Right lobe of liver (tissue), 6 donors: ENCODE results near the gene SLC6A11. TPM values are rescaled to one million over a fixed set of nuclear protein-coding genes. Genes with fewer than 3 reads are reported as not detected.

Experiments used
- ATAC-seq, 4 donors: fragments of 200-7000 bp; cut with Tn5 transposase; one replicate each; pipeline ENCODE4 v1.9.1; 2020; ENCODE audit warnings: mild to moderate bottlenecking in 4 of 4, moderate library complexity in 4 of 4
- DNase-seq, 3 donors: peaks; one replicate each; pipeline ENCODE4 v3.0.0-alpha.2; 2020
- H3K27ac ChIP-seq, 3 donors: fragments of 200-600 bp; one replicate each; pipeline ENCODE4 v1.8.0; 2022
- H3K27me3 ChIP-seq, 2 donors: fragments of 200-600 bp; one replicate each; pipeline ENCODE4 v1.8.0; 2022
- H3K36me3 ChIP-seq, 4 donors: fragments of 200-600 bp; sonication (generic) in 1 of 4; one replicate each; pipeline versions ENCODE4 v1.5.1 to v1.8.0; 2017 to 2022; ENCODE audit warnings: control low read depth in 1 of 4
- H3K4me1 ChIP-seq, 4 donors: fragments of 200-600 bp; sonication (generic) in 1 of 4; one replicate each; pipeline versions ENCODE4 v1.5.1 to v1.8.0; 2017 to 2022; ENCODE audit warnings: control low read depth in 1 of 4
- H3K4me3 ChIP-seq, 3 donors: fragments of 200-600 bp; one replicate each; pipeline ENCODE4 v1.8.0; 2022
- H3K9me3 ChIP-seq, 4 donors: fragments of 200-600 bp; sonication (generic) in 1 of 4; one replicate each; pipeline versions ENCODE4 v1.5.1 to v1.8.0; 2017 to 2022; ENCODE audit warnings: control low read depth in 1 of 4
- POLR2A ChIP-seq: fragments of 450-650 bp; IDR thresholded peaks from one replicate; pipeline ENCODE4 v1.6.1; 2017; ENCODE audit warnings: antibody characterized with exemption, mild to moderate bottlenecking
- WGBS: methylation state at CpG from one replicate; pipeline ENCODE4 v1.1.6; 2018; ENCODE audit warnings: low coverage, low lambda C conversion rate; ENCODE audit not compliant: insufficient coverage; ENCODE audit errors: missing lambda C conversion rate; 5-methylcytosine and 5-hydroxymethylcytosine counted together
- intact Hi-C, 2 donors: fragments of 100-400 bp; cut with DNase I; formaldehyde crosslinking; loops; one replicate each; pipeline versions ENCODE4 v1.11.2 to v1.14.1; 2022
- total RNA-seq, 6 experiments: library from RNA; depleted of rRNA in 2 of 6; stranded (reverse); fragments of >200 nt in 2 of 6; fragmentation: NEBNext Ultra II Directional in 3 of 6; extraction: Animal tissue kit (Norgen Biotek cat#: 25700) in 3 of 6; gene quantifications; one replicate each; pipeline versions ENCODE4 v1.1.0 to v1.2.4, GENCODE V29; 2016 to 2023
- TF ChIP-seq, protein P1 (sequence below), 4 donors: fragments of 200-600 bp in 3 of 4; fragments of 450-650 bp in 1 of 4; IDR thresholded peaks; one replicate each; pipeline versions ENCODE4 v1.5.1 to v1.8.0; 2016 to 2022; ENCODE audit warnings: antibody characterized with exemption in 4 of 4, mild to moderate bottlenecking in 2 of 4
- donor health status: DM: no; HTN: yes; CAD: no.
- donor health status: DM: no; HTN: no; CAD: no.
- donor health status: DM: no; HTN: no; CAD: no.
- donor health status: DM: no; HTN: yes; CAD: no.
- donor health status: DM: no; HTN: yes; CAD: no.

SLC6A11 gene
- total RNA-seq, 6 experiments from 2014 or later: 0.06 to 0.42 (median 0.12) TPM; not detected in 1

DNA sequence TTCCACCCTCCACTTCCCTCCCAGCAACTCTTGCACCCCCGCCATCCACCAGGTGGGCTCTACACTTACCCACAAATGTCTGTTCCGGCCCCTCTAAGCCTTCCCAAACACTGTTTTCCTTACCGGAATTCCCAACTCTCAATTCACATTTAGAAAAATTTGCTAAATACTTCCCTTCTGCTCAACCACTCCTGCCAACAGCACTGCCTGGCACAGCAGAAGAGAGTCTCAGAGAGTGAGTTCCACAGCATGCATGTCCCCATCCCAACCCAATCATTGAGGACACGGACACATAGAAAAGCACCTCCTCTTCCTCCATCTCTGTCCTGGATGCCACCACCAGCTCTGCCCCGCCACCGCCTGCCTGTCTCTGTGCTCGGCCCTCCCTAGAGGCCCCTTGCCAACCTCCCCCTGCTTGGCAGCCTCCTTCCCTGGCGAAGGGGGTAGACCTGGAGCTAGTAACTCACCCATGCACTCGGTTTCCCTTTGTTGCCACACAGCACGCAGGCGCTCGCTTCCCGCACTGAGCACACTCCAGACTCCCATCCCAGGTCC is 110.3 kb downstream of the SLC6A11 start:
- H3K9me3 ChIP-seq: no peaks in the 10 kb centered on the region
- WGBS: 86% methylated on average over 9 of the region's 13 CpGs
- no peaks in the 10 kb centered on the region for H3K4me1 ChIP-seq
- no peak overlapping the region for H3K27ac ChIP-seq
- intact Hi-C loops: no loop called here
- H3K27me3 ChIP-seq: no peaks in the 10 kb centered on the region
- TF ChIP-seq, protein P1, sequence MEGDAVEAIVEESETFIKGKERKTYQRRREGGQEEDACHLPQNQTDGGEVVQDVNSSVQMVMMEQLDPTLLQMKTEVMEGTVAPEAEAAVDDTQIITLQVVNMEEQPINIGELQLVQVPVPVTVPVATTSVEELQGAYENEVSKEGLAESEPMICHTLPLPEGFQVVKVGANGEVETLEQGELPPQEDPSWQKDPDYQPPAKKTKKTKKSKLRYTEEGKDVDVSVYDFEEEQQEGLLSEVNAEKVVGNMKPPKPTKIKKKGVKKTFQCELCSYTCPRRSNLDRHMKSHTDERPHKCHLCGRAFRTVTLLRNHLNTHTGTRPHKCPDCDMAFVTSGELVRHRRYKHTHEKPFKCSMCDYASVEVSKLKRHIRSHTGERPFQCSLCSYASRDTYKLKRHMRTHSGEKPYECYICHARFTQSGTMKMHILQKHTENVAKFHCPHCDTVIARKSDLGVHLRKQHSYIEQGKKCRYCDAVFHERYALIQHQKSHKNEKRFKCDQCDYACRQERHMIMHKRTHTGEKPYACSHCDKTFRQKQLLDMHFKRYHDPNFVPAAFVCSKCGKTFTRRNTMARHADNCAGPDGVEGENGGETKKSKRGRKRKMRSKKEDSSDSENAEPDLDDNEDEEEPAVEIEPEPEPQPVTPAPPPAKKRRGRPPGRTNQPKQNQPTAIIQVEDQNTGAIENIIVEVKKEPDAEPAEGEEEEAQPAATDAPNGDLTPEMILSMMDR (IDR thresholded peaks at IDR 0.05): no peak
- no peak for TF ChIP-seq POLR2A
- DNase-seq: peak in 1 of 3 donors; percentile 28
- ATAC-seq: no peak
- no peaks in the 10 kb centered on the region for H3K36me3 ChIP-seq
- no peak overlapping the region for H3K4me3 ChIP-seq

DNA sequence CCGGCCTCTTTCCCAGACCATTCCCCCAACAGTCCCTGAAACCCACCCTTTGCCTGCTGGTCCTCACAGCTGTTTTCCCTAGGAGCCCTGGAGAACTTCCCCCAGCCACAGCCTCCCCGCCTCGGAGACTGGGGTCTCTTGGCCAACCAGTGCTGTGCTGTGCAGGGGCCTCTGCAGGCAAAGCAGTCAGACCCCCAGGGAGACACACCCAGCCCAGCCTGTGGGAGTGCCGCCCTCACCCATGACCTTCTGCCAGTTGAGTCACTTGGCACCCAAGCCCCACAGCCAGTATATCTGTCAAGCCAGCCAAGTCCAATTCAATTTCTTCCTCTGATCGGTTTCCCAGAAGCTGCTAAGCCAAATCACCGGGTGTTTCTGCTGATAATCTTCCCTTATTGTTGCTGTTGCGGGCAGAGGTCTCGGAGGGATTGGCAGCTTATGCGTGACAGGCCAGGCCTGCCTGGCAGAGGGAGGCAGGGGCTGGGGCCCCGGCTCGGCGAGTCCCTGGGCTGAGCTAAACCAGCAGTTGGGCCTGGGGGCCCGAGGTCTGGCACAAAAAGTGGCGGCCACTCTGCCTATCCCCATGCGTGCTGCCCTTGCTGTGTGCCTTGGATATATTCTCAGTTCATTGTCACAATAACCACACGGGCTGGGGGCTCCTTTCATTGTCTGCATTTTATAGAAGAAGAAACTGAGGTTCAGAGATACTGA is 110.9 kb downstream of the SLC6A11 start:
- no peaks in the 10 kb centered on the region for H3K9me3 ChIP-seq
- H3K27ac ChIP-seq: no peak overlapping the region
- no peaks in the 10 kb centered on the region for H3K4me1 ChIP-seq
- WGBS: 57% methylated on average over 1 of the region's 16 CpGs
- H3K4me3 ChIP-seq: no peak overlapping the region
- H3K27me3 ChIP-seq: no peaks in the 10 kb centered on the region
- intact Hi-C loops: no loop called here
- no peak for ATAC-seq
- no peak for TF ChIP-seq POLR2A
- TF ChIP-seq, protein P1 (IDR thresholded peaks at IDR 0.05): no peak
- H3K36me3 ChIP-seq: no peaks in the 10 kb centered on the region
- peak in 2 of 3 donors; percentile 26 to 37 for DNase-seq

DNA sequence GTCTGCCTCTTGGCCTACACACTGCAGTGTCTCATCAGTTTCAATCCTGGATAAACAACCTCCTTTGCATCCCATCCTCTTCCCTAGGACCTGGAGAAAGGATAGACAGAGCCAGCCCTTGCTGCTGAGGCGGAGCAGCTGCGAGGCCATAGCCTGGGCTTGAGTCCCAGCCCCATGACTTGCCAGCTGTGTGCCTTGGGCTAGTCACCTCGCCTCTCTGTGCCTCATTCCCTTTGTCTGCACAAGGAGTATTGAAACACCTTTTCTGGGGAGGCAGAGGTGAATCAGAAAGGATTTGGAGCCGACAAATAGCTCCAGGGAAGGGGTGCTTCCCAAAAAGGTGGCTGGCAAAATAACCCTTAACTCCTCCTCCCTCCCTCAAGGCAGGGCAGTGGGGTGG is 111.5 kb downstream of the SLC6A11 start:
- no peak for DNase-seq
- 74% methylated on average over 4 of the region's 4 CpGs for WGBS
- Histone ChIP-seq H3K4me3 (no peak overlapping the region), H3K27me3 (no peaks in the 10 kb centered on the region), H3K27ac (no peak overlapping the region), H3K36me3 (no peaks in the 10 kb centered on the region), H3K9me3 (no peaks in the 10 kb centered on the region), H3K4me1 (no peaks in the 10 kb centered on the region)
- ATAC-seq: no peak
- TF ChIP-seq POLR2A: no peak
- TF ChIP-seq, protein P1 (IDR thresholded peaks at IDR 0.05): no peak
- intact Hi-C loops: no loop called here

DNA sequence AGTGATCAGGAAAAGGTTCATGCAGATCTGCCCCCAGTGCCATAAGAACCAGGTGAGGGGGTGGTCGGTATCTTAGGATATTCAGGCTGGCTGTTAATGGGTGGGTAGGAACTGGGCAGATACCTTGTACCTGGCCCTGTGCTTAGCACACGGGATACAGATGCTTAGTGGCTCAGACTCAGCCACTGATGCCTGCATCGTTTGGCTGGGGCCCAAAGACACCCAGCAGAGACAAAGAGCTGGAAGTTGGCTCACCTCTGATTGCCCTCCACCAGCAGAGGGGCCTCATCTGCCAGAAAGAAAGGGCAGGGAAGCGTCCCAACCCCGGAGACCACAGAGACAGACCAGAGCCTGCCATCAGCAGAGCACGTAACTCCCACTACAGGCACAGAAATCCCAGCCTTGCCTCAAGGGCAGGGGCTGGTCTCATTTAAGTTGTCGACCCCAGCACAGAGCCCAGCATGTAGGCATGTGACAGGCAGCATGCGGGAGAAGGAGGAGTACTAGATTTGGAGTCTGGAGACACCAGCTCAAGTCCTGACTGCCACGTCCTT is 112.5 kb downstream of the SLC6A11 start:
- Histone ChIP-seq H3K27me3 (no peaks in the 10 kb centered on the region), H3K4me3 (no peak overlapping the region), H3K36me3 (no peaks in the 10 kb centered on the region), H3K9me3 (no peaks in the 10 kb centered on the region), H3K27ac (no peak overlapping the region), H3K4me1 (no peaks in the 10 kb centered on the region)
- TF ChIP-seq, protein P1 (IDR thresholded peaks at IDR 0.05): no peak
- TF ChIP-seq POLR2A: no peak
- DNase-seq: peak in 1 of 3 donors; percentile 27
- WGBS: 31% methylated on average over 3 of the region's 9 CpGs
- no peak for ATAC-seq
- intact Hi-C loops: no loop called here
